T-helper 9 cell (primary cell): ENCODE results near the gene TRIML2.

Source experiments
- DNase-seq: peaks from one replicate; pipeline ENCODE4 v3.0.0-alpha.2; 2020
- total RNA-seq, 2 donors: gene quantifications; one replicate each; lab custom pipeline; 2026; lab: John Stamatoyannopoulos, UW

Gene TRIML2, protein sequence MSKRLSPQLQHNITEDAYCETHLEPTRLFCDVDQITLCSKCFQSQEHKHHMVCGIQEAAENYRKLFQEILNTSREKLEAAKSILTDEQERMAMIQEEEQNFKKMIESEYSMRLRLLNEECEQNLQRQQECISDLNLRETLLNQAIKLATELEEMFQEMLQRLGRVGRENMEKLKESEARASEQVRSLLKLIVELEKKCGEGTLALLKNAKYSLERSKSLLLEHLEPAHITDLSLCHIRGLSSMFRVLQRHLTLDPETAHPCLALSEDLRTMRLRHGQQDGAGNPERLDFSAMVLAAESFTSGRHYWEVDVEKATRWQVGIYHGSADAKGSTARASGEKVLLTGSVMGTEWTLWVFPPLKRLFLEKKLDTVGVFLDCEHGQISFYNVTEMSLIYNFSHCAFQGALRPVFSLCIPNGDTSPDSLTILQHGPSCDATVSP
- 0 to 0.14 reads per million in 2 donors for total RNA-seq

DNA sequence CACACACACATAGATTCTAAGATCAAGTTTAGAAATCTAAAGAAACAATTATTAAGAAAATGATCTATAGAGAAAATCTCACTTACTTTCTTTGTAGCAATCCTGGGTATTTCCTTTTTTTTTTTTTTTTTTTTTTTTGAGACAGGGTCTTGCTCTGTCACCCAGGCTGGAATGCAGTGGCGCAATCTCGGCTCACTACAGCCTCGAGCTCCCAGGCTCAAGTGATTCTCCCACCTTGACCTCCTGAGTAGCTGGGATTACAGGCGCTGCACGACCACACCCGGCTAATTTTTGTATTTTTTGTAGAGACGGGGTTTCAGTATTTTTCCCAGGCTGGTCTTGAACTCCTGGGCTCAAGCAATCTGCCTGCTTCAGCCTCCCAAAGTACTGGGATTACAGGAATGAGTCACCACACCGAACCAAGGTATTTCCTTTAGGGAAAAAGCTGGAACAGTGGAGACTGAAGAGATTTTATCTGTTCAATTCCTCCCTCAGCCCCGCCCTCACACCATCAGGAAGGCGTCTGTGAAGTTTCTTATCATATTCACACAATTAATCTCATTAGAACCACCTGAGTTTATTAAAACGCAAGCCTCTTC lies at the start of gene TRIML2:
TSS of gene TRIML2 (minus strand) at position 447 of the 599 bp plus-strand sequence. CDS start 4,235 bp downstream, outside the sequence.
- no peak for DNase-seq

DNA sequence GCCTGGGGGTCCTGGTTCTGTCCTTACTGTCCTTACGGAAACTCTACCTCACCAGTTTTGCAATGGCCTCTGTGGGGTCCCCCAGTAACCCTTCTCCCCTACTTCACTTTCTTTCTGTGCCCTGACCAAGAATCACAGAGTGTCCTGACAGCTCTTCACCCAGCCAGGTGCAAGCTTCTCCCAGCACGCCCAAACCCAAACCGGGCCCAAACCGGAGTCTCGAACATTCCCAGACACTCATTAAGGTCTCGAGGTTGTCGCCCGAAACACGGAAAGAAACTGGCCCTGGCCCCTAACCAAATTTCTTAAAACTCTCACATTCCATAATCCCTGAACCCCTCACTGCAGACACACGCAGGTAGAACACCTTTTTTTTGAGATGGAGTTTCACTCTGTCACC lies 48.9 kb upstream of the TRIML2 start:
- DNase-seq = no peak

DNA sequence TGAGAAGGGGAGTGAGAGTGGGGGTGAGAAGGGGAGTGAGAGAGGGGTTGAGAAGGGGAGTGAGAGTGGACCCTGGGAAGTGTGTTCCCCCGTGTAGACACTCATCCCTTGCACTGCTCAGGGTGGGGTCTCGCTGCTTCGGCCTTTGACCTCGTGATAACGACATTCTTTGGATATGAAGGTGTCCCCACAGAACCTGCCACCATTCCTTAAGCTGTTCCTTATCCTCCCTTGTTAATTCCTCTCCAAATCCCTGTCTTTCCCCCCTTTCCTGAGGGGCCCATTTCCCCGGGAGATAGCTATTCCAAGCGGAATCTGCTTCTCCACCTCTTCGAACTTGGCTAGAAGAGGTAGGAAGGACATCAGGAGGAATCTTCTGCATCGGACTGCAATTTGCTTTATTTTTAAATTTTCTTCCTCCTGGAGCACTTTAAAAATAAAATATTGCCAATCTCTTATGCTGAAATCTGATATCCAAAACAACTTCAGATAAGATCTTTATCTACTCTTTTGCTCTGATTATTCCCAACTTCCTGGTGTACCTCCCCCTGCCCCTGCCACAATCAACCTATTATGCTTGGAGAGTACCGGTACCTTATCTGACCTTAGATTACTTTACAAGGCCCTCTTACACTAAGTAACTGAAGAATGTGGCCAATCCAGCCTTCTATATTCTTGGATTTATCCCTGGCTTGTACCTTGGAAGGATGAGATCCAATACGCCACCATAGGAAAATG lies 45.4 kb upstream of the TRIML2 start:
- no peak for DNase-seq

DNA sequence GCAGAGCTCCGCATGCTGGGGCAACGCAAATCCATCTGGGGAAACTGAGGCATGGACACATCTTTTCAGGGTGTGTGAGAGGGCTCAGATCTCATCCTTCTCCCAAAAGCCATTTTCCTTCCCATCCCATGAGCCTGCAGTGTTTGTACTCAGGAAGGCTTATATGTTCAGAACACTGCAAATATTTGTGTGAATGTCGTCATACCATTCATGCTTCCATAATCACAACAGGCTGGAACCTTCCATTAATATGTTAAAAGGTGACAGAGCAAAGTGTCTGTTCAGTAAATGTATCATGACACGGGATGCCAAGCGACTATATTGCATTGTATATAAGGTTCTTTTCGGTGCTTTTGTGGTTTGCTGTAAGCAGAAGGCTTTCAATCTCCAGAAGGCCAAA lies 38.4 kb upstream of the TRIML2 start:
- DNase-seq = no peak

DNA sequence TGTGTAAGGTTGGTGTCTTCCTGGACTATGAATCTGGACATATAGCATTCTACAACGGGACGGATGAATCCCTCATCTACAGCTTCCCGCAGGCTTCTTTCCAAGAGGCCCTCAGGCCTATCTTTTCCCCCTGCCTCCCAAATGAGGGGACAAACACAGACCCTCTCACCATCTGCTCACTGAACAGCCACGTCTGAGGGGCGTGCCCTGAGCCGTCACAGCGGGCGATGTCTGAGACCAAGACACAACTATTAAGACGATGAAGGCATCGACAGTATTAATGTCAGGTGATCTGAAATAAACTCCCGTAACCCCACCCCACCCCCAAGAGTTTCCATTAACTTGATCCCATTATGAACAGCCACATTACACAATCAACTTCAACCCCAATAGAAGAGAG lies 37.8 kb upstream of the TRIML2 start:
- no peak for DNase-seq

DNA sequence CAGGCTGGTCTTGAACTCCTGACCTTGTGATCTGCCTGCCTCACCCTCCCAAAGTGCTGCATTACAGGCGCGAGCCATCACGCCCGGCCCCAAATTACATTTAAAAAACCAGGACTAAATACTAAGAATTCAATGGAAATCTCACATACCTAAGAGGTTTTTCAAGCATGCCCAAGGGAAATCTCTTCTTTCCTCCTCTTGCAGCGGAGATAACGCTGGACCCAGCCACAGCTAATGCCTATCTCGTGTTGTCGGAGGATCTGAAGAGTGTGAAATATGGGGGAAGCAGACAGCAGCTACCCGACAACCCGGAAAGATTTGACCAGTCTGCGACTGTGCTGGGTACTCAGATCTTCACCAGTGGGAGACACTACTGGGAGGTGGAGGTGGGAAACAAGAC lies 37.2 kb upstream of the TRIML2 start:
- no peak for DNase-seq

DNA sequence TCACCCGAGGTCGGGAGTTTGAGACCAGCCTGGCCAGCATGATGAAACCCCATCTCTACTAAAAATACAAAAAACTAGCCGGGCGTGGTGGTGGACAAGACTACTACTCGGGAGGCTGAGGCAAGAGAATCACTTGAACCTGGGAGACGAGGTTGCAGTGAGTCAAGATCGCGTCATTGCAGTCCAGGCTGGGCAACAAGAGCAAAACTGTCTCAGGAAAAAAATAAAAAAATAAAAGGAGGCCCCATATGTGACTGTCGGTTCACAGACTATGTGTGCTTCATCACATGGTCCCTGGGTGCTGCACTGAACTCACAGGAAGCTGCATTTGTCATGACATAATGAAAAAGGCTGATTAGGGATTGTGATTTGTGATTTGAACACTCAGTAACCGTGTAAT lies 36.2 kb upstream of the TRIML2 start:
- DNase-seq = no peak

DNA sequence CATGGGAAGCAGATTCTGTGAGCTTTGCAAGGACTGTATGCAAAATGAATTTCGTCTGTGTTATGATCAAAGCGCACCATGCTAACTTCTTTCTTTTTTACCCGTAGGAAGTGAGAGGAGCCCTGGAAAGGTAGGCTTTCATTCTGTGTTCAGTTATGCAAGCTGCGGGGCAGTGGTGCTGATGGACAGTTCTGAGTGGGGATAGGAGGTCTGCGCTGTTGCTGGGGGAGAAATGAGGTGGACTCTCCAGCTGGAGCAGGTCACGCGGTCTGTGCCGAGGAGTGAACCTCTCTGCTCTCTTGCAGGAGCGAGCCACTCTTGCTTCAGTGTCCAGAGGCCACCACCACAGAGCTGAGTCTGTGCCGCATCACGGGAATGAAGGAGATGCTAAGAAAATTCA lies 34.3 kb upstream of the TRIML2 start:
- DNase-seq = no peak

DNA sequence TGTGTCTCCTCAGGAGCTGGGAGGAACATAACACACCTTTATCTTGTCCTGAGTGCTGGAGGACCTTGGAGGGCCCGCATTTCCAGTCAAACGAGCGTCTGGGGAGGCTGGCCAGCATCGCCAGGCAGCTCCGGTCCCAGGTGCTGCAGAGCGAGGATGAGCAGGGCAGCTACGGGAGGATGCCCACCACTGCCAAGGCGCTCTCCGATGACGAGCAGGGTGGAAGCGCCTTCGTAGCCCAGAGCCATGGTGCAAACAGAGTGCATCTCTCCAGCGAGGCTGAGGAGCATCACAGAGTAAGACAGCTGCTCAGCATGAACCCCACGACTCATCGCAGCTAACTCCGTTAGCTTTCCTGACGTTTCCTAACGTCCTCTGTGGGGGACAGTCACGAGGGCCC lies 30.3 kb upstream of the TRIML2 start:
- DNase-seq = no peak

DNA sequence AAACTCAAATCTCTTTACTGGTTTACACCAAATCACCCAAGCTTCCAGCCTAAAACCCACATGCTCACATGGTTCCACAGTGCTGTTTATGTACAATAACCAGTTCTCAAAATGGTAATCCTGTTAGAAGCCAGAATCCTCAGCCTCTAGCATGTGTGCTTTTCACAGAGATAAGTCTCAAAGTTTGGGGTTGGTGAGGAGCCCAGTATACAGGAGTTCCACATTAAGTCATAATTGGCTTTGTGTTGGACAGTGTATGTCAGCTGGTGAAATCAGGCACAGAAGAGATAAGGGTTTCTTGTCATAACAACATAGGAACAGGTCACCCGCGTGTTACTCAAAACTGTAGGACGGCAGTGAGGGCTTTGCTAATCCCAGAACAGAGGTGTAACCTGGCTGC lies 29.7 kb upstream of the TRIML2 start, which contains the start of gene TRIML1:
TSS of gene TRIML1 (plus strand) at position 301 of the 400 bp plus-strand sequence. CDS start 118 bp downstream, outside the sequence.
- DNase-seq = no peak

DNA sequence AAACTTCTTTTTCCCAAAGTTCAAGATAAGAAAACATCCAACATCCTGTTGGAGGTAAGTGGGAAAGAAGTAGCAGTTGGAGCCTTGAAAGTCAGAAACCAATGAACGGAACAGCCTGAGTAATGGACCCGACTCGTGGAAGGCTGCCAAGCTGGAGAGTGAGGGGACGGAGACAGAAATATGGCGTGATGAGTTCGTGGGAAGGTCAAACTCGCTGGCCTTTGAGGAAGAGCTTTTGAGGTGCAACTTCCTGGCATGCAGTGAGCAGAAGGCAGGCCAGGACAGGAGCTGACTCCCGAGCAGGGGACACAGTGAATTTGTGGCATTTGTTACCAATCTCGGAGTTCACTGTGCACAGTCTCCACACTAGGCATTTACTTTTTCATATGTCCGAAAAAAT lies 28.8 kb upstream of the TRIML2 start:
- no peak for DNase-seq

DNA sequence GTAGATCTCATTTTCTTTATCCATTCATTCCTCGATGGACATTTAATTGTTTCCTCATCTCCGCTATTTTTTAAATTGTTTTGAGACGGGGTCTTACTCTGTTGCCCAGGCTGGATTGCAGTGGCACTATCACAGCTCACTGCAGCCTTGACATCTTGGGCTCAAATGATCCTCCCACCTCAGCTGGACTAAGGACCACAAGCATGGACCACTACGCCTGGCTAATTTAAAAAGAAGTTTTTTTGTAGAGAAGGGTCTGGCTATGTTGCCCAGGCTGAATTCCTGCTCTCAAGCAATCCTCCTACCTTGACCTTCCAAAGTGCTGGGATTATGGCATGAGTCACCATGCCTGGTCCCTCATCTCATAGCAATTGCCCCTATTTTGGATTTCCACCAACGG lies 22.8 kb upstream of the TRIML2 start:
- DNase-seq = no peak

DNA sequence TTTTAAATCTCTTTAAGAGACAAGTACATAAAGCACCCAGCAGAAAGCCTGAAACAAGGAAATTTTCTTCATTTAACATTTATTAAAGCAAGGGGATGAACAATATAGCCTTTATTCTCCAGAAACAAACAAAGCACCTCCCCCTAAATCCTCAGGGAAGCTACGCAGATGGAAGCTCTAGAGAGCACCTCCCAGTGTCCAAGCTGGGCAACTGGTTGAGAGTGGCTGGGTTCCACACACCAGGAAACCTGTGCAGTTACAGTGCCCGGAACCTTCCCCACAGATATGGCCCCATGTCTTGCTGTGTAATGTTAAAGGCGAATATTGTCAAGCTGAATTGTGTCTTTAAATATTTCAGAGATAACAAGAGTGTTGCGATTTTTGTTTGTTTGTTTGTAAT lies 21.0 kb upstream of the TRIML2 start:
- DNase-seq = no peak

DNA sequence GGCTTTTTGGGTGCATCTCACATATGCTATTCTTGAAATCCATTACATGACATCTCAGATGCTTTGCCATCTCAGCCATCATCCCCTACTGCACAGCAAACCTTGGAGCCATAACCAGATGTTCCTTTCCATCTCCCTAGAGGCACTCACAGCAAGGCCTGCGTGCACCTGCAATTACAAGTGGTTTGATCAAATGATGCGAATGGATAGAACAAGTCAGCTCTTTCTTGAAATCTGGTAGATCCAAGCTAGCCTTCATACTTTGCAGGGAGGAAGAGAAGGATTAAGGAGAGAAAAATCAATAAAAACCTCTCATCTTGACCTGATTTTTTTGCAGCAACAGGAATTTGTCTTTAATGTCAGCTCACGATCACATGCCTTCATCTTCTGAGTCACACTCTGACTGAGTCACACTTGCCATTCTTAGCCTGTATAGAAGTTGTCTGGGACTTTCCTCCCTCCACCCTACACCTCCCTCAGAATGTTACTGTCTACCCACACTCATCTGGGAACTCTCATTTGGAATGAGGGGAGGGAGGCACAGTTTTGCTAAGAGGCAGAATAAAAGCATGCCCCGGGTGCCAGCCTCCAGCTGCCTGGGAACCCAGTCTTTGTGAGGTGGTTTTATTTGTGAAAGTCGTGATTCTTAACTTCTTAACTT lies 17.9 kb upstream of the TRIML2 start:
- DNase-seq = no peak

DNA sequence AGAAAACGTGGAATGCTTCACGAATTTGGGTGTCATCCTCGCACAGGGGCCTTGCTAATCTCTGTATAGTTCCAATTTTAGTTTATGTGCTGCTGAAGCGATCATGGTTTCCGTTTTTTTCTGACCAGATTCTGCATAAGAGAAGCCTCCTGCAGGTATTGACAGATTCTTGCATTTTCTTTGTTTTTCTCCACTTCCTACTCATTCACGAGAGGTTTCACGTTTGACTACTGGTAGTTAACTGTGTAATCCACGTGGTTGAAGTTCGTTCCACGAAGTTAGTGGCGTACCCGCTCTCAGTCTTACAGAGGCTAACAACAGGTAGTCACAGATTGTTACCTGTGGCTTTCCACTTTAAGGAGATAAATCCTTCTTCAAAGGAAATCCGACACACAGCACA lies 12.1 kb upstream of the TRIML2 start:
- DNase-seq = no peak

DNA sequence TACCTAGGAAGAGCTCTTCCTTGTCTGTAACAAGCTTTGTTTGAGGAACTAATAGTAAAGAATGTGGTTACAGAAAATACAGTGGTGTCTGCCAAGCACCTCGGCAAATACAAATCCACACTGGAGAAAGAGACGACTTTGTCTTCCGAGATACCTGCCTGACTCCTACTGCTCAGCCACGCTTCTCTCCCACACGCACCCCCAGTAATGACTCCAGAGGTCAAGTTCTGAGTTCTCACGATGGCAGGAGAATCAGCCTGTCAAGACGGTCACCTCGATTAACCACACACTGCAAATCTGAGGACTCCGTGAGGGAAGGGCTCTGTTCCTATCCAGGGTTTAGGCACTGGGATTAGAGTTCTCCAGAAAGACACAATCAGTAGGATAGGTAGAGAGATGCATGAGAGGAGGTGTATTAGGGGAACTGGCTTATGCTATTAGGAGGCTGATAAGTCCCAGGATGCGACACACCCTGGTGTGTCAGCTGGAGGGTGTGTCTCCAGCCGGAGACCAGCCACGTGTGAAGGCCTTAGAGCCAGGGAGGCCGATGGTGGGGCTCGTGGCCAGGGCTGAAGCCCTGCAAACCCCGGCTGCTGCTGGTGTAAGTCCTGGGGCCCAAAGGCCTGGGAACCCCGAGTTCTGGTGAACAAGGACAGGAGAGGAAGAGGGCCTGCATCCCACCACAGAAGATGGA lies 8.4 kb upstream of the TRIML2 start:
- no peak for DNase-seq

DNA sequence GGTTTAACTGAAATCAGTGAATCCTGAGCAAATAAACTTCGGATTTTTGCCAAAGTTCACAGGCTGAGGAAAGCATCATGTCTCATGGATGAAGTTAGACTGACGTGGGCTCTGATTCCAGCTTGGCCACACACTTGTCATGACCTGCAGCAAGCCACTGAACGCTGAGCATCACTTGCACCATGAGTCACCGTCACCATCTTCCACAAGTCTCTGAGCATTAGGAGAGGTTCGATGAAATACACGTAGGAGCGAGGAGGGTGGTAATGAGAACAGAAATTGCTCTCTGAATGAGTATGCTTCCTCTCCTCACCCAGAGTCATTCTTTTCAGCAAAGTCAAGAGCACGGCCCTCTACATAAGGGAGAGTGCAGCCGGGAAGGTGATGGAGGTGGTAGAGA lies 3.8 kb upstream of the TRIML2 start:
- no peak for DNase-seq

DNA sequence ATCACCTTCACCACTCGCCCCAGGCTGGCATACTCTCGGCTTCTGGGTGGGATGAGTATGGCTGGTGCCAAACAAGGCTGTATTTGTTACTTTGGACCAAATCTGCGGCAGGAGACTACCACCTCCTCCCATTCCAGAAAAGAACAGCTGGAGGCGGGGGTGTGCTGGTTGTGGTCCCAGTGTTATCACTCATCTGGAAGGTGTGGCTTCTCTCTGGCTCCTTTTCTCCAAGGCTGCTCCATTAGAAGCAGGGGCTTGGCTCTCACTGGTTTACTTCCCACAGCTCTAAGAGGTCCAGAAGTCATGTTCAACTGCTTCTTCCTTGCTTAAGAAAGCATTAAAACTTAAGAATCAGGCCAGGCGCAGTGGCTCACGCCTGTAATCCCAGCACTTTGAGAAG lies 2.6 kb upstream of the TRIML2 start:
- no peak for DNase-seq

DNA sequence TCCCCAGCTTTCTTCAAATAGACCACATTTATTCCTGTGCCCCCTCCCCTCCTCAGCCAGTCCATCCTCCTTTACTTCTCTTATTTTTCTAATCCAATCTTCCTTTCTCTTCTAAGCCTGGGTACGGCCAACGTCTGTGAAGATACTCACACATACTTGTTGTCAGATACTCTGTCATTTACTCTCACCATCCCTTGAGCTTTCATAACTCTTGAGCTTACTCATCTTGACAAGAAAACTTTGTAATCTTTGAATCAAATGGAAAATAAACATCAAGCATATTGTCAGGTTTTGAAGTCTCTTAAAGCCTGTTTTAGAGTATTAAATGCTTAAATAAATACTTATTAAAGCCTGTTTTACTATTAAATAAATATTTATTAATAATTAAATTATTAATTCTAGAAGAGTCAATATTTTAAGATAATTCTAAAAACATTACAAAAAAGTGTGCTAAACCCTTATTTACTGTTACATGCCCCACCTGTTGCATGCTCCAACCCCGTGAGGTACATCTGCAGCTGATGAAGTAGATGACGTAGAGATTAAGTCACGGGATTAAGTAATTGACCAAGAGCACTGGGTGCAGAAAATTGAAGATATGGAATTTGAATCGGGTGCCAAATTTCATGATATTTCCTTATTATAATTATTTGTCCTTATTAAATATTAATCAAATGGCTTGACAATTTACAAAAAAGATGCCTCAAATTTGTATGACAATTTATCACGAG lies 1.5 kb upstream of the TRIML2 start:
- DNase-seq = no peak

DNA sequence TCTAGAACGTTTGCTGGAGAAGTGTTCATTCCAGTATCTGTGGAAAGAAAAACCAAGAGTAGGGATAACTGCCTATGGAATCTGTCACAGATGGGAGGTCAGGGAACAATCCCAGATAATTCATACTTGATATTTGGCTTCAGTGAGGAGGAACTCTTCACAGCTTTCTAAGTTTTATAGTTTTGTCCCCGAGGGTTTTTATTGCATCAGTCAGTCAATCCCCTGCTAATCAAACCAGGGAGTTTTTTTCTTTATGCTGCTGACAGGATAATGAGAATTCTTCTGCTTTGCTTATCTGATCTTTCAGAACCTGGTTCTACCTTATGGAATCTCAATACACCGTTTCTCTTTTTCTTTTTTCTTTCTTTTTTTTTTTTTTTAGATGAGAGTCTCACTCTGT lies 633 bp upstream of the TRIML2 start:
- no peak for DNase-seq

DNA sequence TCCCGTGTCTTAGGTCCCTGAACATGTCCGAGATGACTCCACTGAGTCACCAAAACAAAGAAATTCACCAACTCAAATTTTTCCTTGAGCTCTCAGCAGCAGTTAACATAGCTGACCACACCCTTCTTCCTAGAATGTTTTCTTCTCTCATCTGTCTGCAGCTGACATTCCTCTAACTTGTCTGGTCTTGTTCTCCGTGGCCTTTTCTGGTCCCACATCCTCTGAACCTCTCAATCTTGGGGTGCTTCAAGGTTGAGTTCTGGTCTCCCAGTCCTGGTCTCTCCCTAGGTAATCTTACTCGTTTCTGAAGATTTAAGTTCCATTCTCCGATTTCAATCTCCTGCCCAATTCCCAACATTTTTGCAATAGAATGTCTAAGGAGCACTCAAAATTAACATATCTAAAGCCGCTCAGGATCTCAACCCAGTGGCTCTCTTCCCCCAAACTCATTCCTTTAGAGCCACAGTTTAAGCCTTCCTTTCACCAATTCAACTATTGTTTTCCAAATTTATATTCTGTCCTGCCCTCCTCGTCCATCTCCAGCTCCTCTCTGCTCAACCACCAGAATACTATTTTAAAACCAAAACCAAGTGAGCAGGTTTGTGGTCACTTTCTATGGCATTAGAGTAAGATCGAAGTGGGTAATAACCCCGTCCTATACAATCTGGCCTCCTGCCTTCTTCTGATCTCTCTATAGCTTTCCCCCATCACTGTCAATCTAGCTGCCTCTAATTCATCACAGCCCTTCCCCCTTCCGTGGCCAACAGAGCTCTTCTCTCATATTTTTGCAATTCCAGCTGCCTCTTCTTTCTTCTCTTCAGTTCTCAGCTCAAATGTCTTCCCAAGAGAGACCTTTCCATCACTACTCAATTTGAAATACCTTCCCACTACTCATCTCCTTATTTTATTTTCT lies 1.2 kb downstream of the TRIML2 start:
- DNase-seq = no peak
